Measurements from ENCODE around the gene HDGFL1.

HDGFL1 gene

GRCh38 chr6:22601984-22602383 lies 32.6 kb downstream of the HDGFL1 start:
- Histone ChIP-seq H4K20me1 (ENCODE audit: insufficient read depth, low read length) (no peaks in the 10 kb centered on the region), H3K4me2 (ENCODE audit: low read depth, low read length) (no peak overlapping the region), H3F3A (ENCODE audit: insufficient read depth, low read length) (no peaks in the 10 kb centered on the region), H3K27me3 (replicated peaks; ENCODE audit: insufficient read depth, low read length) (no peaks in the 10 kb centered on the region), H2AFZ (ENCODE audit: low read length) (no peak overlapping the region), H3K4me1 (ENCODE audit: low read length) (no peaks in the 10 kb centered on the region), H3K4me3 (ENCODE audit: low read length) (no peak overlapping the region), H3K9ac (ENCODE audit: low read length) (no peak overlapping the region), H3K27ac (ENCODE audit: low read length) (no peak overlapping the region), H3K9me2 (replicated peaks; ENCODE audit: insufficient read depth, low read length) (no peaks in the 10 kb centered on the region), H3K79me2 (ENCODE audit: low read length) (no peaks in the 10 kb centered on the region), H3K36me3 (replicated peaks; ENCODE audit: insufficient read depth, low read length) (no peaks in the 10 kb centered on the region), H3K9me3 (replicated peaks; ENCODE audit: insufficient read depth, low read length) (no peaks in the 10 kb centered on the region)
- TF ChIP-seq EZH2phosphoT487 (IDR thresholded peaks at IDR 0.05; ENCODE audit: low read length) (no peak), EZH2 (optimal IDR thresholded peaks at IDR 0.05; ENCODE audit: low read depth, low read length) (no peak), CTCF (IDR thresholded peaks at IDR 0.05; ENCODE audit: low read length) (no peak)
- DNase-seq, result no peak

GRCh38 chr6:22605736-22606135 lies 36.4 kb downstream of the HDGFL1 start:
- Histone ChIP-seq H3F3A (ENCODE audit: insufficient read depth, low read length) (no peaks in the 10 kb centered on the region), H3K9ac (ENCODE audit: low read length) (no peak overlapping the region)
- no peak for DNase-seq

GRCh38 chr6:22610127-22610526 lies 40.8 kb downstream of the HDGFL1 start:
- Histone ChIP-seq H3K4me1 (ENCODE audit: low read length) (no peaks in the 10 kb centered on the region), H3K9ac (ENCODE audit: low read length) (no peak overlapping the region), H4K20me1 (ENCODE audit: insufficient read depth, low read length) (no peaks in the 10 kb centered on the region), H3F3A (ENCODE audit: insufficient read depth, low read length) (no peaks in the 10 kb centered on the region), H3K9me3 (replicated peaks; ENCODE audit: insufficient read depth, low read length) (no peaks in the 10 kb centered on the region), H2AFZ (ENCODE audit: low read length) (no peak overlapping the region), H3K4me3 (ENCODE audit: low read length) (no peak overlapping the region), H3K36me3 (replicated peaks; ENCODE audit: insufficient read depth, low read length) (no peaks in the 10 kb centered on the region), H3K27me3 (replicated peaks; ENCODE audit: insufficient read depth, low read length) (no peaks in the 10 kb centered on the region), H3K9me2 (replicated peaks; ENCODE audit: insufficient read depth, low read length) (no peaks in the 10 kb centered on the region), H3K27ac (ENCODE audit: low read length) (no peak overlapping the region), H3K4me2 (ENCODE audit: low read depth, low read length) (no peak overlapping the region), H3K79me2 (ENCODE audit: low read length) (no peaks in the 10 kb centered on the region)
- TF ChIP-seq CTCF (IDR thresholded peaks at IDR 0.05; ENCODE audit: low read length), result no peak
- no peak for TF ChIP-seq EZH2phosphoT487 (IDR thresholded peaks at IDR 0.05; ENCODE audit: low read length)
- no peak for TF ChIP-seq EZH2 (optimal IDR thresholded peaks at IDR 0.05; ENCODE audit: low read depth, low read length)
- no peak for DNase-seq

More at GRCh38 chr6:22605736-22606135, 36.4 kb downstream of the HDGFL1 start:
- no peak overlapping the region for H3K4me3 ChIP-seq (ENCODE audit: low read length)
- no peaks in the 10 kb centered on the region for H3K27me3 ChIP-seq (replicated peaks; ENCODE audit: insufficient read depth, low read length)
- H2AFZ ChIP-seq (ENCODE audit: low read length), result no peak overlapping the region
- TF ChIP-seq EZH2 (optimal IDR thresholded peaks at IDR 0.05; ENCODE audit: low read depth, low read length) (no peak), EZH2phosphoT487 (IDR thresholded peaks at IDR 0.05; ENCODE audit: low read length) (no peak), CTCF (IDR thresholded peaks at IDR 0.05; ENCODE audit: low read length) (no peak)
- no peaks in the 10 kb centered on the region for H4K20me1 ChIP-seq (ENCODE audit: insufficient read depth, low read length)
- no peak overlapping the region for H3K27ac ChIP-seq (ENCODE audit: low read length)
- H3K4me2 ChIP-seq (ENCODE audit: low read depth, low read length), result no peak overlapping the region
- H3K9me3 ChIP-seq (replicated peaks; ENCODE audit: insufficient read depth, low read length), result no peaks in the 10 kb centered on the region
- H3K9me2 ChIP-seq (replicated peaks; ENCODE audit: insufficient read depth, low read length), result no peaks in the 10 kb centered on the region
- H3K36me3 ChIP-seq (replicated peaks; ENCODE audit: insufficient read depth, low read length), result no peaks in the 10 kb centered on the region
- no peaks in the 10 kb centered on the region for H3K4me1 ChIP-seq (ENCODE audit: low read length)
- no peaks in the 10 kb centered on the region for H3K79me2 ChIP-seq (ENCODE audit: low read length)

Measured in MM.1S (cell line).